OCI-LY3 (cell line): ENCODE results near the gene BBIP1.

Source experiments
- EZH2phosphoT487 ChIP-seq: fragments of 200-600 bp; shearing (Covaris generic); IDR thresholded peaks from 2 replicates; pipeline ENCODE4 v1.6.1; 2018; ENCODE audit warnings: antibody characterized with exemption, mixed run types, low read depth
- TF ChIP-seq, protein P1 (sequence below): fragments of 200-600, 300-600 bp; sonication (generic); IDR thresholded peaks from 2 replicates; pipeline ENCODE4 v1.5.1; 2014; ENCODE audit warnings: antibody characterized with exemption, low read length, low read depth

DNA sequence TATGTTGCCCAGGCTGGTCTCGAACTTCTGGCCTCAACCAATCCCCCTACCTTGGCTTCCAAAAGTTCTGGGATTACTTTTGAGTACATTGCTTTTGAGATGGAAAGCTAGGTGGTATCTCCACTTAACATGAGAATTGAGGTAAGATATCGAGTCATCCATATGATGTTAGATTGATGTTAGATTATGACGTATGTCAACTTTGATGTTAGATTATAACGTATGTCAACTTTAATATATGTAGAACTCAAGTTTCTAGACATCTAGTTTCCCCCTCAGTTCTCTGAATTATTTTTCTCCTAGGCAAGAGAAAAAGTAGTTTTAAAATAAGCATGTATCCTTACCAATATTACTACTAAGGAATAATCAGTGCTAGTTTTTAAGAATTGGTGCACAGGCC lies 20.4 kb upstream of the BBIP1 start:
- TF ChIP-seq, protein P1, sequence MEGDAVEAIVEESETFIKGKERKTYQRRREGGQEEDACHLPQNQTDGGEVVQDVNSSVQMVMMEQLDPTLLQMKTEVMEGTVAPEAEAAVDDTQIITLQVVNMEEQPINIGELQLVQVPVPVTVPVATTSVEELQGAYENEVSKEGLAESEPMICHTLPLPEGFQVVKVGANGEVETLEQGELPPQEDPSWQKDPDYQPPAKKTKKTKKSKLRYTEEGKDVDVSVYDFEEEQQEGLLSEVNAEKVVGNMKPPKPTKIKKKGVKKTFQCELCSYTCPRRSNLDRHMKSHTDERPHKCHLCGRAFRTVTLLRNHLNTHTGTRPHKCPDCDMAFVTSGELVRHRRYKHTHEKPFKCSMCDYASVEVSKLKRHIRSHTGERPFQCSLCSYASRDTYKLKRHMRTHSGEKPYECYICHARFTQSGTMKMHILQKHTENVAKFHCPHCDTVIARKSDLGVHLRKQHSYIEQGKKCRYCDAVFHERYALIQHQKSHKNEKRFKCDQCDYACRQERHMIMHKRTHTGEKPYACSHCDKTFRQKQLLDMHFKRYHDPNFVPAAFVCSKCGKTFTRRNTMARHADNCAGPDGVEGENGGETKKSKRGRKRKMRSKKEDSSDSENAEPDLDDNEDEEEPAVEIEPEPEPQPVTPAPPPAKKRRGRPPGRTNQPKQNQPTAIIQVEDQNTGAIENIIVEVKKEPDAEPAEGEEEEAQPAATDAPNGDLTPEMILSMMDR = no peak
- no peak for TF ChIP-seq EZH2phosphoT487
